Measurements from ENCODE around the gene RCBTB1.
A peak's percentile ranks its signal among the peaks of the same experiment; 100 is the strongest.
"Not testable (repeated sequence)": the region's sequence is repeated elsewhere in the genome, so short reads cannot be mapped to it uniquely, and the experiment has no call there.

The RCBTB1 gene

DNA sequence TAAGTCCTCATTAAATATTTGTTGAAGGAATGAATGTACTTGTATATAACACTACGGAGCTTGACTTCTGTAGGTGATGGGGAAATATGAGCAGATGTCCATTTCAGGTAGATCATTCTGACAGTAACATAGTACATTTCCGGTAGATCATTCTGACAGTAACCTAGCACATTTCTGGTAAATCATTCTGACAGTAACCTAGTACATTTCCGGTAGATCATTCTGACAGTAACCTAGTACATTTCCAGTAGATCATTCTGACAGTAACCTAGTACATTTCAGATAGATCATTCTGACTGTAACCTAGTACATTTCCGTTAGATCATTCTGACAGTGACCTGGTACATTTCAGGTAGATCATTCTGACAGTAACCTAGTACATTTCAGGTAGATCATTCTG, 87.2 kb downstream of the RCBTB1 start:
- Histone ChIP-seq H4K20me1 (no peaks in the 10 kb centered on the region), H3K4me2 (no peak overlapping the region), H3K9me3 (peaks cover 5% of the 10 kb centered on the region), H3K27ac (no peak overlapping the region), H3K9ac (no peak overlapping the region), H3K4me3 (no peak overlapping the region), H3K27me3 (no peaks in the 10 kb centered on the region), H3K36me3 (peaks cover 54% of the 10 kb centered on the region), H3K4me1 (peaks cover 53% of the 10 kb centered on the region)
- no peak for TF ChIP-seq Cebpa-rat (IDR thresholded peaks at IDR 0.05)

DNA sequence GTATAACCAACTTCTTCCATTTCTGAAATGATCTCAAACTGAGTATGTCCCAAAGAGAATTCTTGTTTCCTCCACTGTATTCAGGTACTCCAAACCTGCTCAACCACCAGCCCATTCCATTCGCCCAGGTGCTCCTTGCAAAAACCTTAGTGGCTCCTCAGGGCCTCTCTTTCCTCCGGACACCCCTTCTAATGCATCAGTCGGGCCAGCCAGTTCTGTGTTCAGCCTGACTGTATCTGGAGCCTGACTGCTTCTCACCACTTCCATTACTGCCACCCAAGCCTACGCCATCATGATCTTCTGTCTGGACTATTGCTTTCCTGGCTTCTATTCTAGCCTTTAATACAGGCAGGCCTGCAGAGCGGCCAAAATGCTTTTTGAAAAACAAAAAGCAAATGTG, 88.1 kb downstream of the RCBTB1 start:
- H4K20me1 ChIP-seq = no peaks in the 10 kb centered on the region
- no peaks in the 10 kb centered on the region for H3K27me3 ChIP-seq
- H3K9ac ChIP-seq = 0 out of 2 replicates have a peak overlapping the region, but pooled peaks have one; percentile 2
- H3K4me3 ChIP-seq = no peak overlapping the region; the same call in 1 of the 2 replicates
- TF ChIP-seq Cebpa-rat (IDR thresholded peaks at IDR 0.05) = no peak
- H3K36me3 ChIP-seq = peaks cover 50% of the 10 kb centered on the region
- peaks cover 55% of the 10 kb centered on the region for H3K4me1 ChIP-seq
- no peaks in the 10 kb centered on the region for H3K9me3 ChIP-seq
- H3K27ac ChIP-seq = no peak overlapping the region
- peak overlapping the region; percentile 74 for H3K4me2 ChIP-seq

DNA sequence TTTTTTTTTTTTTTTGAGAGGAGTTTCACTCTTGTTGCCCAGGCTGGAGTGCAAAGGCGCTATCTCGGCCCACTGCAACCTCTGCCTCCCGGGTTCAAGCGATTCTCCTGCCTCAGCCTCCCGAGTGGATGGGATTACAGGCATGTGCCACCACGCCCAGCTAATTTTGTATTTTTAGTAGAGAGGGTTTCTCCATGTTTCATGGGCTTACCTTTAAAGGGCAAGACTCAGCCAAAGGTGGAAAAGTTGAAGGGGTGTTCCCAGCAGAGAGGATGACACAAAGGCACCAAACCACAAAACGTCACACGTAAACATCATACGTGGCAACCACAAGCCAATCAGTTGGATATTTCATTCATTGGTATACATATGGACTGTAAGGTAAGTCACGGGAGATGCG, 88.5 kb downstream of the RCBTB1 start:
- not testable (repeated sequence) for H3K27me3 ChIP-seq, H3K9ac ChIP-seq, H3K9me3 ChIP-seq, H4K20me1 ChIP-seq
- Histone ChIP-seq H3K4me1 (peaks cover 55% of the 10 kb centered on the region), H3K36me3 (peaks cover 49% of the 10 kb centered on the region), H3K4me3 (peak overlapping the region; percentile 75), H3K4me2 (peak overlapping the region; percentile 74), H3K27ac (peak overlapping the region; percentile 88; the same call in 1 of the 2 replicates)

DNA sequence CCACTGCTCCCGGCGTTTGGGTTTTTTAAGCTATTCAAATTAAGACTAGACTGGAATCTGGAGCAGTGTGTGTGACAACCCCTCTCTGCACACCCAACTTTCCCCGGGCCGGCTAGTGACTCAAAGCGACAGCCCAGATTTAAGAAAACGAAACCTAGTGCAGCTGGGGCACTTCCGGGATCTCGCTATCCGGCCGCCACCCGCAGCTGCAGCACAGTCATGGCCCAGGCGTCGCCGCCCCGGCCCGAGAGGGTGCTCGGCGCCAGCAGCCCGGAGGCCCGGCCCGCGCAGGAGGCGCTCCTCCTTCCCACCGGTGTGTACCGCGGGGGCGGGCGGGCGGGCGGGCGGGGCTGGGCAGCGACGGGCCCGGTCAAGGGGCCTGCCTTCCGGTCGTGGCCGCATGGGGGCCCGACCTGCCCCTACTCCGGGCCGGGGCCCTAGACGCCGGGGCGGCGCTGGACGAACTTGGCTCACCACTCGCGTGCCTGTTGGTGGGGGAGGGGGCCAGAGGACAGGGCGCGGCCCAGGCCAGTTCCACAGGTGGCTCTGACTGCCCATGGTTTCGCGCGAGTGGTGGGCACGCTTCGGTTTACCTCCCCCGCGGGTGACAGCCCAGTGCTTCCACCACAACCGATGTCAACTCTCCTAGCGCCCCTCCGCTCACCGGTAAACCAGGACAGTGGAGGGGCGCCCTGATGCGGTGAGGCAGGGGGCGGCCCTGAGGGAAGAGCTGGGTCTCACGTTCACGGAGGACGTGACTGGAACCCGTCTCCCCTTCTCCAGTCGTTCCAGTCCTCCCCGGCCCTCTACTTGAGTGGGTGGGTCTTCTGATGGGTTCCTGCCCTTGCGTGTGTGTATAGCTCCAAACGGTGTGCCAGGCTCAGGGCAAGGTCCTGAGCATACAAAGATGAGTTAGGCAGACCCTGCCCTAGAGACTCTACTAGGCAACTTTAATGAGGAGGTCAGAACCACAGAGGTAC, 89.3 kb downstream of the RCBTB1 start, which contains the start of gene PHF11:
Gene PHF11 (plus strand): TSS at position 171 of the 980 bp plus-strand sequence. CDS start 49 bp downstream, at position 220.
- peak within 1 kb of the TSS; percentile 88 for H3K27ac ChIP-seq
- peaks cover 55% of the 10 kb centered on the region for H3K4me1 ChIP-seq
- peak within 1 kb of the TSS; percentile 75 for H3K4me3 ChIP-seq
- no peaks in the 10 kb centered on the region for H3K9me3 ChIP-seq
- no peaks in the 10 kb centered on the region for H4K20me1 ChIP-seq
- H3K36me3 ChIP-seq = peaks cover 52% of the 10 kb centered on the region
- H3K9ac ChIP-seq = peak within 1 kb of the TSS; percentile 89
- no peak for TF ChIP-seq Cebpa-rat (IDR thresholded peaks at IDR 0.05)
- H3K4me2 ChIP-seq = peak within 1 kb of the TSS; percentile 83
- H3K27me3 ChIP-seq = no peaks in the 10 kb centered on the region

DNA sequence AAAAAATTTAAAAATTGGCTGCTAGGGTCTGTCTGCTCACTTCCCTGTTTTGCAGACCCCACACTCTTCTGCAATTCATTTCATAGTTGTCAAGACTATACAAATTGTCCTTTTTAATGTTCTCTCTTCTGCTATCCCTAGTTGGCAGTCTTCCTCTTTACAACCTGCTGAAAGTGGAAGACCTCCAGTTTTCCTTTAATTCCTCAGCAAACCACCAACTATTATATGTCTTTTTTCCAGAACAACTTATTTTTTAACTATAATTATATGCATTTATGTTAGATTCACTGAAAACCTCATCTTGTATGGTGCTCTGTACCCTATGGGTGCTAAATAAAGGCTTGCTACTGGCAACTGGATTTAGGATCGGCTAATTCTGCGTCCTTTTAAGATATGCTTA, 90.7 kb downstream of the RCBTB1 start:
- H3K27ac ChIP-seq = peak overlapping the region; percentile 88
- TF ChIP-seq Cebpa-rat (IDR thresholded peaks at IDR 0.05) = no peak

DNA sequence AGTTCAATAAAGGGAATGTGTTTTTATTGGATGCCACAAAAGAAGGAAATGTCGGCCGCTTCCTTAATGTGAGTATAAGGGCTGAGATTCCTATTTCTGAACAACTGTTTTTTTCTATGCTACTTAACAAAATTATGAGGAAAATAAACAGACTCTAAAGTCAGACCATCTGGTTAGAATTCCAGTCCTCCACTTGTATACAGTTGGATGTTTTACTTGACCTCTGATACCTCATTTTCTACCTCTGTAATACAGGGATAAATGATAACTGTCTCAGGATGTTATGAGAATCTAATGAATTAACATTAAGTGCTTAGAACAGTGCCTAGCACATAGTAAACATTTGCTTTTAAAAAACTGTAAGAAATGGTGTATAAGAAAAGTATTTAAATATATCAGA, 96.8 kb downstream of the RCBTB1 start:
- no peak for TF ChIP-seq Cebpa-rat (IDR thresholded peaks at IDR 0.05)
- Histone ChIP-seq H3K4me1 (peaks cover 5% of the 10 kb centered on the region), H3K27ac (no peak overlapping the region), H3K4me2 (no peak overlapping the region), H3K36me3 (peaks cover 76% of the 10 kb centered on the region), H3K9me3 (no peaks in the 10 kb centered on the region), H3K27me3 (no peaks in the 10 kb centered on the region), H3K9ac (no peak overlapping the region), H4K20me1 (no peaks in the 10 kb centered on the region), H3K4me3 (no peak overlapping the region)

More for the DNA sequence above, 90.7 kb downstream of the RCBTB1 start:
- Histone ChIP-seq H3K27me3 (no peaks in the 10 kb centered on the region), H3K4me2 (peak overlapping the region; percentile 83), H3K4me1 (peaks cover 49% of the 10 kb centered on the region), H3K9me3 (no peaks in the 10 kb centered on the region), H3K4me3 (peak overlapping the region; percentile 75), H3K36me3 (peaks cover 46% of the 10 kb centered on the region), H4K20me1 (no peaks in the 10 kb centered on the region), H3K9ac (peak overlapping the region; percentile 89)
